SH-SY5Y (cell line): ENCODE results near the gene NDUFS2.

Experiments
- GATA2 ChIP-seq: IDR thresholded peaks from 2 replicates; pipeline ENCODE4 v1.6.1; 2011; ENCODE audit warnings: mild to moderate bottlenecking, low read depth, low read length
- GATA3 ChIP-seq: IDR thresholded peaks from 2 replicates; pipeline ENCODE4 v1.6.1; 2011; ENCODE audit warnings: low read depth, mild to moderate bottlenecking, low read length, moderate library complexity

DNA sequence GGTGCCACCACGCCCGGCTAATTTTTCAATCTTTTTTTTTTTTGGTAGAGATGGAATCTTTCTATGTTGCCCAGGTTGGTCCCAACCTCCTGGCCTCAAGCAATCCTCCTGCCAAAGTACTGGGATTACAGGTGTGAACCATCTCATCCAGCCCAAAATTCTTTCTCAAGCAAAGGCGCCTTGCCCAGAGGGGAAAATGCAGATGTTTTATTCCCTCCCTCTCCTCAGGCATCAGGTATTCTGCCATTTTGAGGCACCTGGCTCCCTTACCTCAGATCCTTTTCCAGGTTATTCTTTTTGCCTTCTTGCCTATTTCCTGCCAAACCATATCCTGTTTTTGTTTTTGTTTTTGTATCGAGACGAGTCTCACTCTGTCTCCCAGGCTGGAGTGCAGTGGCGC, 13.8 kb upstream of the NDUFS2 start:
- TF ChIP-seq GATA2: no peak
- TF ChIP-seq GATA3: no peak
